A172 (cell line): ENCODE results near the gene GRK5. TPM values are rescaled to one million over a fixed set of nuclear protein-coding genes. Genes with fewer than 3 reads are reported as not detected.

ENCODE experiments used
- DNase-seq: peaks from one replicate; pipeline ENCODE4 v3.0.0-alpha.2; 2015; ENCODE audit warnings: low spot score
- total RNA-seq: library from RNA; depleted of rRNA; stranded (reverse); fragments of >200 nt; shearing (Covaris generic); gene quantifications from 2 replicates; pipeline ENCODE4 v1.2.3, GENCODE V29; 2014

GRK5 gene
- total RNA-seq, 1 experiment from 2014 or later: 13.0 TPM

- DNase-seq: no peak
Measured at GRCh38 chr10:119405520-119405807, 198.1 kb downstream of the GRK5 start.

- no peak for DNase-seq
Measured at GRCh38 chr10:119406137-119406536, 198.8 kb downstream of the GRK5 start.

GRCh38 chr10:119406601-119407253, 199.4 kb downstream of the GRK5 start:
- no peak for DNase-seq

GRCh38 chr10:119407254-119407777, 199.9 kb downstream of the GRK5 start:
- no peak for DNase-seq

GRCh38 chr10:119408072-119408471, 200.7 kb downstream of the GRK5 start:
- DNase-seq: no peak

GRCh38 chr10:119408969-119409371, 201.6 kb downstream of the GRK5 start:
- no peak for DNase-seq

GRCh38 chr10:119409385-119409784, 202.0 kb downstream of the GRK5 start:
- DNase-seq: no peak

- DNase-seq: no peak
Measured at GRCh38 chr10:119409906-119410305, 202.5 kb downstream of the GRK5 start.

GRCh38 chr10:119410361-119411116, 203.2 kb downstream of the GRK5 start:
- no peak for DNase-seq

- peak; percentile 55 for DNase-seq
Measured at GRCh38 chr10:119412244-119413092, 205.1 kb downstream of the GRK5 start.

- no peak for DNase-seq
Measured at GRCh38 chr10:119413093-119413453, 205.7 kb downstream of the GRK5 start.

- no peak for DNase-seq
Measured at GRCh38 chr10:119413471-119414080, 206.2 kb downstream of the GRK5 start.

GRCh38 chr10:119414081-119414611, 206.8 kb downstream of the GRK5 start:
- no peak for DNase-seq

GRCh38 chr10:119415121-119415520, 207.8 kb downstream of the GRK5 start:
- no peak for DNase-seq

- no peak for DNase-seq
Measured at GRCh38 chr10:119415536-119416503, 208.4 kb downstream of the GRK5 start.

- DNase-seq: peak; percentile 68
Measured at GRCh38 chr10:119416855-119417254, 209.5 kb downstream of the GRK5 start.

- DNase-seq: no peak
Measured at GRCh38 chr10:119417852-119418251, 210.5 kb downstream of the GRK5 start.

- no peak for DNase-seq
Measured at GRCh38 chr10:119418362-119418761, 211.0 kb downstream of the GRK5 start.

GRCh38 chr10:119419931-119420330, 212.6 kb downstream of the GRK5 start:
- no peak for DNase-seq
